Measurements from ENCODE around the gene EVX2.

DNA sequence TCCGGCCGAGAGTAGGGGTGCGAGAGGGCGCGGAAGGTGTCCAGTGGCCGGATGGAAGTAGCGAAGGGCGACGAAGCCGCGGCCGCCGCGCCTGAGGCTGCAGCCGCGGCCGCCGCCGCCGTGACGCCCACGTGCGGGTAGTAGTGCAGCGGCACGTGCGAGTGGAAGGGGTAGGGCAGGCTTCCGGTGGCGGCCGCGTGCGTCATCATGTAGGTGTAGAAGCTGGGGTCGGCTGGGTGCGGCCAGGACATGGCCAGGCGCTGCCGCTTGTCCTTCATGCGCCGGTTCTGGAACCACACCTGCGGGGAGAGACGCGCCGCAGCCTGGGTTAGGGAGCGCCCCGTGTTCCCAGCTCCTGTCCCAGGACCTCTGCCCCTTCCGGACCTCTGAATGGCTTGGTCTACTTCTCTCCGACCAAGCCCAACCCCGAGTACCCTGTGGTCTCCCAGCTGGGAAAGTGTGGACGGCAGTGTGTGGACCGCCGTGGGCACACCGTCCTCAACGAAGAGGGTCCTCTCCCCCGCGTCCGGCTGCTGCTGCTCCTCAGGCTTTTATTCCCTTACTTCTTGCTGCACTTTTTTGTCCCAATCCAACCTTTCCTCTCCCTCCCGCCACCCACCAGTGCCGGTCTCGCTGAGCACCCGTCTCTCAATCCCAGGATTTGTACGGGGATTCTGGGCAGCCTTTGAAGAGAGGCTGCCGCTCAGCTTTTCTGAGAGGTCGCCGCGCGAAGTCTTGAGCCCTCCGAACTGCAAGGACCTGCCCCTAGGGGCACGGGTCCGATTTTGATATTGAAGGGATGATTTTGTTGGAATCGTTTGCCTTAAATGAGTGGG is 3.0 kb downstream of the EVX2 start:
- TF ChIP-seq, protein P1, sequence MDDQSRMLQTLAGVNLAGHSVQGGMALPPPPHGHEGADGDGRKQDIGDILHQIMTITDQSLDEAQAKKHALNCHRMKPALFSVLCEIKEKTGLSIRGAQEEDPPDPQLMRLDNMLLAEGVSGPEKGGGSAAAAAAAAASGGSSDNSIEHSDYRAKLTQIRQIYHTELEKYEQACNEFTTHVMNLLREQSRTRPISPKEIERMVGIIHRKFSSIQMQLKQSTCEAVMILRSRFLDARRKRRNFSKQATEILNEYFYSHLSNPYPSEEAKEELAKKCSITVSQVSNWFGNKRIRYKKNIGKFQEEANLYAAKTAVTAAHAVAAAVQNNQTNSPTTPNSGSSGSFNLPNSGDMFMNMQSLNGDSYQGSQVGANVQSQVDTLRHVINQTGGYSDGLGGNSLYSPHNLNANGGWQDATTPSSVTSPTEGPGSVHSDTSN (CRISPR knock-in tag; IDR thresholded peaks at IDR 0.05; ENCODE audit: borderline replicate concordance), result no peak
- no peak for TF ChIP-seq ELF1 (CRISPR knock-in tag; IDR thresholded peaks at IDR 0.05)
- TF ChIP-seq FOXO1 (CRISPR knock-in tag; IDR thresholded peaks at IDR 0.05), result no peak
- TF ChIP-seq, protein P2, sequence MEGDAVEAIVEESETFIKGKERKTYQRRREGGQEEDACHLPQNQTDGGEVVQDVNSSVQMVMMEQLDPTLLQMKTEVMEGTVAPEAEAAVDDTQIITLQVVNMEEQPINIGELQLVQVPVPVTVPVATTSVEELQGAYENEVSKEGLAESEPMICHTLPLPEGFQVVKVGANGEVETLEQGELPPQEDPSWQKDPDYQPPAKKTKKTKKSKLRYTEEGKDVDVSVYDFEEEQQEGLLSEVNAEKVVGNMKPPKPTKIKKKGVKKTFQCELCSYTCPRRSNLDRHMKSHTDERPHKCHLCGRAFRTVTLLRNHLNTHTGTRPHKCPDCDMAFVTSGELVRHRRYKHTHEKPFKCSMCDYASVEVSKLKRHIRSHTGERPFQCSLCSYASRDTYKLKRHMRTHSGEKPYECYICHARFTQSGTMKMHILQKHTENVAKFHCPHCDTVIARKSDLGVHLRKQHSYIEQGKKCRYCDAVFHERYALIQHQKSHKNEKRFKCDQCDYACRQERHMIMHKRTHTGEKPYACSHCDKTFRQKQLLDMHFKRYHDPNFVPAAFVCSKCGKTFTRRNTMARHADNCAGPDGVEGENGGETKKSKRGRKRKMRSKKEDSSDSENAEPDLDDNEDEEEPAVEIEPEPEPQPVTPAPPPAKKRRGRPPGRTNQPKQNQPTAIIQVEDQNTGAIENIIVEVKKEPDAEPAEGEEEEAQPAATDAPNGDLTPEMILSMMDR (CRISPR knock-in tag; IDR thresholded peaks at IDR 0.05), result no peak
- TF ChIP-seq ZNF766 (CRISPR knock-in tag; IDR thresholded peaks at IDR 0.05; ENCODE audit: borderline replicate concordance), result no peak
- TF ChIP-seq, protein P3, sequence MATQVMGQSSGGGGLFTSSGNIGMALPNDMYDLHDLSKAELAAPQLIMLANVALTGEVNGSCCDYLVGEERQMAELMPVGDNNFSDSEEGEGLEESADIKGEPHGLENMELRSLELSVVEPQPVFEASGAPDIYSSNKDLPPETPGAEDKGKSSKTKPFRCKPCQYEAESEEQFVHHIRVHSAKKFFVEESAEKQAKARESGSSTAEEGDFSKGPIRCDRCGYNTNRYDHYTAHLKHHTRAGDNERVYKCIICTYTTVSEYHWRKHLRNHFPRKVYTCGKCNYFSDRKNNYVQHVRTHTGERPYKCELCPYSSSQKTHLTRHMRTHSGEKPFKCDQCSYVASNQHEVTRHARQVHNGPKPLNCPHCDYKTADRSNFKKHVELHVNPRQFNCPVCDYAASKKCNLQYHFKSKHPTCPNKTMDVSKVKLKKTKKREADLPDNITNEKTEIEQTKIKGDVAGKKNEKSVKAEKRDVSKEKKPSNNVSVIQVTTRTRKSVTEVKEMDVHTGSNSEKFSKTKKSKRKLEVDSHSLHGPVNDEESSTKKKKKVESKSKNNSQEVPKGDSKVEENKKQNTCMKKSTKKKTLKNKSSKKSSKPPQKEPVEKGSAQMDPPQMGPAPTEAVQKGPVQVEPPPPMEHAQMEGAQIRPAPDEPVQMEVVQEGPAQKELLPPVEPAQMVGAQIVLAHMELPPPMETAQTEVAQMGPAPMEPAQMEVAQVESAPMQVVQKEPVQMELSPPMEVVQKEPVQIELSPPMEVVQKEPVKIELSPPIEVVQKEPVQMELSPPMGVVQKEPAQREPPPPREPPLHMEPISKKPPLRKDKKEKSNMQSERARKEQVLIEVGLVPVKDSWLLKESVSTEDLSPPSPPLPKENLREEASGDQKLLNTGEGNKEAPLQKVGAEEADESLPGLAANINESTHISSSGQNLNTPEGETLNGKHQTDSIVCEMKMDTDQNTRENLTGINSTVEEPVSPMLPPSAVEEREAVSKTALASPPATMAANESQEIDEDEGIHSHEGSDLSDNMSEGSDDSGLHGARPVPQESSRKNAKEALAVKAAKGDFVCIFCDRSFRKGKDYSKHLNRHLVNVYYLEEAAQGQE (IDR thresholded peaks at IDR 0.05; ENCODE audit: borderline replicate concordance in 1 of 2, low read depth in 1 of 2, low read length in 2 of 2), result no peak
- TF ChIP-seq, protein P4, sequence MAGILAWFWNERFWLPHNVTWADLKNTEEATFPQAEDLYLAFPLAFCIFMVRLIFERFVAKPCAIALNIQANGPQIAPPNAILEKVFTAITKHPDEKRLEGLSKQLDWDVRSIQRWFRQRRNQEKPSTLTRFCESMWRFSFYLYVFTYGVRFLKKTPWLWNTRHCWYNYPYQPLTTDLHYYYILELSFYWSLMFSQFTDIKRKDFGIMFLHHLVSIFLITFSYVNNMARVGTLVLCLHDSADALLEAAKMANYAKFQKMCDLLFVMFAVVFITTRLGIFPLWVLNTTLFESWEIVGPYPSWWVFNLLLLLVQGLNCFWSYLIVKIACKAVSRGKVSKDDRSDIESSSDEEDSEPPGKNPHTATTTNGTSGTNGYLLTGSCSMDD (CRISPR knock-in tag; IDR thresholded peaks at IDR 0.05), result no peak
- TF ChIP-seq, protein P5, sequence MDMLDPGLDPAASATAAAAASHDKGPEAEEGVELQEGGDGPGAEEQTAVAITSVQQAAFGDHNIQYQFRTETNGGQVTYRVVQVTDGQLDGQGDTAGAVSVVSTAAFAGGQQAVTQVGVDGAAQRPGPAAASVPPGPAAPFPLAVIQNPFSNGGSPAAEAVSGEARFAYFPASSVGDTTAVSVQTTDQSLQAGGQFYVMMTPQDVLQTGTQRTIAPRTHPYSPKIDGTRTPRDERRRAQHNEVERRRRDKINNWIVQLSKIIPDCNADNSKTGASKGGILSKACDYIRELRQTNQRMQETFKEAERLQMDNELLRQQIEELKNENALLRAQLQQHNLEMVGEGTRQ (IDR thresholded peaks at IDR 0.05; ENCODE audit: low read depth, low read length), result no peak
- TF ChIP-seq, protein P5 (CRISPR knock-in tag; IDR thresholded peaks at IDR 0.05; ENCODE audit: borderline replicate concordance), result no peak

All from HepG2 (cell line).